ENCODE data around the gene ASTN2. TPM values are rescaled to one million over a fixed set of nuclear protein-coding genes. Genes with fewer than 3 reads are reported as not detected.
A peak's percentile ranks its signal among the peaks of the same experiment; 100 is the strongest.

The ASTN2 gene
- total and polyA plus RNA-seq, 9 of the 15 experiments (the other 6 are each of a cell fraction or from before 2014, with no cell fraction given): 0.56 to 3.5 (median 1.9) TPM

- TF ChIP-seq ZBTB40 (IDR thresholded peaks at IDR 0.05): 0 out of 2 replicates have a peak, but pooled peaks have one; percentile 7
- TF ChIP-seq ZBTB40 (CRISPR knock-in tag; IDR thresholded peaks at IDR 0.05): no peak
- no peak for TF ChIP-seq E4F1 (CRISPR knock-in tag; IDR thresholded peaks at IDR 0.05; ENCODE audit: borderline replicate concordance)
- no peak for TF ChIP-seq CREB1 (IDR thresholded peaks at IDR 0.05)
- no peak for TF ChIP-seq CREB1 (CRISPR knock-in tag; IDR thresholded peaks at IDR 0.05)
- TF ChIP-seq HMG20B (CRISPR knock-in tag; IDR thresholded peaks at IDR 0.05): no peak
- peak; percentile 84; the same call in 1 of the 2 replicates for TF ChIP-seq ZNF766 (CRISPR knock-in tag; conservative IDR thresholded peaks at IDR 0.05)
- TF ChIP-seq TSC22D4 (tag; IDR thresholded peaks at IDR 0.05): no peak
- TF ChIP-seq E2F1 (CRISPR knock-in tag; IDR thresholded peaks at IDR 0.05): no peak
- no peak for TF ChIP-seq ARID2 (IDR thresholded peaks at IDR 0.05)
- no peak for TF ChIP-seq HIVEP1 (CRISPR knock-in tag; IDR thresholded peaks at IDR 0.05)
- TF ChIP-seq ZNF561 (CRISPR knock-in tag; conservative IDR thresholded peaks at IDR 0.05): no peak
Observed at GRCh38 chr9:116467740-116468351, 947.0 kb downstream of the ASTN2 start (continued).

Data from K562 (cell line).